Skeletal muscle satellite cell (primary cell): ENCODE data around the gene EMID1.

Experiments
- H3K27me3 ChIP-seq: 2 replicates; pipeline ENCODE4 v1.7.0; 2013; ENCODE audit warnings: low read length; ENCODE audit not compliant: control insufficient read depth, insufficient read depth
- H3K36me3 ChIP-seq: 2 replicates; pipeline ENCODE4 v1.7.0; 2013; ENCODE audit warnings: mild to moderate bottlenecking, control low read depth, low read length; ENCODE audit not compliant: insufficient read depth
- H3K4me1 ChIP-seq: 2 replicates; pipeline ENCODE4 v1.7.0; 2013; ENCODE audit warnings: low read length; ENCODE audit not compliant: control insufficient read depth, insufficient read depth
- H3K4me2 ChIP-seq: 2 replicates; pipeline ENCODE4 v1.7.0; 2013; ENCODE audit warnings: mild to moderate bottlenecking, low read length
- H3K4me3 ChIP-seq: 2 replicates; pipeline ENCODE4 v1.7.0; 2013; ENCODE audit warnings: low read length
- H3K9ac ChIP-seq: 2 replicates; pipeline ENCODE4 v1.7.0; 2013; ENCODE audit warnings: mild to moderate bottlenecking, low read depth, low read length, moderate library complexity
- H3K9me3 ChIP-seq: replicated peaks from 2 replicates; pipeline ENCODE4 v1.7.0; 2013; ENCODE audit warnings: mild to moderate bottlenecking, control low read depth, low read length

The EMID1 gene

GRCh38 chr22:29172216-29172615, 33.5 kb upstream of the EMID1 start:
- Histone ChIP-seq H3K9me3 (no peaks in the 10 kb centered on the region), H3K36me3 (no peaks in the 10 kb centered on the region), H3K4me3 (no peak overlapping the region), H3K27me3 (peaks cover 29% of the 10 kb centered on the region), H3K4me2 (no peak overlapping the region), H3K4me1 (no peaks in the 10 kb centered on the region), H3K9ac (no peak overlapping the region)

- Histone ChIP-seq H3K4me3 (no peak overlapping the region), H3K9ac (no peak overlapping the region), H3K27me3 (peaks cover 17% of the 10 kb centered on the region), H3K9me3 (no peaks in the 10 kb centered on the region), H3K36me3 (no peaks in the 10 kb centered on the region), H3K4me2 (no peak overlapping the region), H3K4me1 (no peaks in the 10 kb centered on the region)
These were observed 30.3 kb upstream of the EMID1 start for GRCh38 chr22:29175312-29175835.

- Histone ChIP-seq H3K36me3 (no peaks in the 10 kb centered on the region), H3K9ac (no peak overlapping the region), H3K9me3 (no peaks in the 10 kb centered on the region), H3K27me3 (peaks cover 21% of the 10 kb centered on the region), H3K4me2 (no peak overlapping the region), H3K4me1 (no peaks in the 10 kb centered on the region), H3K4me3 (no peak overlapping the region)
These were observed 21.5 kb upstream of the EMID1 start for GRCh38 chr22:29183971-29184848.

- no peaks in the 10 kb centered on the region for H3K9me3 ChIP-seq
- no peaks in the 10 kb centered on the region for H3K4me1 ChIP-seq
- no peak overlapping the region for H3K4me3 ChIP-seq
- no peak overlapping the region for H3K9ac ChIP-seq
- no peak overlapping the region for H3K4me2 ChIP-seq
- H3K36me3 ChIP-seq = no peaks in the 10 kb centered on the region
- peaks cover 24% of the 10 kb centered on the region for H3K27me3 ChIP-seq
These were observed 20.7 kb upstream of the EMID1 start for GRCh38 chr22:29184849-29185490.

GRCh38 chr22:29186302-29186701, 19.4 kb upstream of the EMID1 start:
- H3K4me3 ChIP-seq = no peak overlapping the region
- H3K36me3 ChIP-seq = no peaks in the 10 kb centered on the region
- H3K4me2 ChIP-seq = no peak overlapping the region

GRCh38 chr22:29187831-29188230, 17.9 kb upstream of the EMID1 start:
- no peak overlapping the region for H3K4me3 ChIP-seq
- H3K36me3 ChIP-seq = no peaks in the 10 kb centered on the region
- H3K4me1 ChIP-seq = no peaks in the 10 kb centered on the region
- no peak overlapping the region for H3K9ac ChIP-seq
- H3K4me2 ChIP-seq = no peak overlapping the region
- H3K9me3 ChIP-seq = no peaks in the 10 kb centered on the region
- peaks cover 26% of the 10 kb centered on the region for H3K27me3 ChIP-seq

More at GRCh38 chr22:29186302-29186701, 19.4 kb upstream of the EMID1 start:
- Histone ChIP-seq H3K9me3 (no peaks in the 10 kb centered on the region), H3K4me1 (no peaks in the 10 kb centered on the region), H3K27me3 (peaks cover 26% of the 10 kb centered on the region), H3K9ac (no peak overlapping the region)

- peaks cover 23% of the 10 kb centered on the region for H3K27me3 ChIP-seq
- H3K4me3 ChIP-seq = no peak overlapping the region
- no peaks in the 10 kb centered on the region for H3K4me1 ChIP-seq
- no peaks in the 10 kb centered on the region for H3K9me3 ChIP-seq
- no peak overlapping the region for H3K4me2 ChIP-seq
- no peaks in the 10 kb centered on the region for H3K36me3 ChIP-seq
- H3K9ac ChIP-seq = no peak overlapping the region
These were observed 15.6 kb upstream of the EMID1 start for GRCh38 chr22:29190051-29190450.

GRCh38 chr22:29190918-29191317, 14.8 kb upstream of the EMID1 start:
- no peak overlapping the region for H3K9ac ChIP-seq
- H3K4me3 ChIP-seq = no peak overlapping the region
- H3K4me2 ChIP-seq = no peak overlapping the region
- peaks cover 21% of the 10 kb centered on the region for H3K27me3 ChIP-seq
- no peaks in the 10 kb centered on the region for H3K36me3 ChIP-seq
- H3K9me3 ChIP-seq = no peaks in the 10 kb centered on the region
- no peaks in the 10 kb centered on the region for H3K4me1 ChIP-seq

- Histone ChIP-seq H3K4me3 (no peak overlapping the region), H3K27me3 (peaks cover 25% of the 10 kb centered on the region), H3K9me3 (no peaks in the 10 kb centered on the region), H3K9ac (no peak overlapping the region), H3K4me1 (no peaks in the 10 kb centered on the region), H3K36me3 (no peaks in the 10 kb centered on the region), H3K4me2 (no peak overlapping the region)
These were observed 12.7 kb upstream of the EMID1 start for GRCh38 chr22:29193021-29193420.

- H3K9me3 ChIP-seq = no peaks in the 10 kb centered on the region
These were observed 11.5 kb upstream of the EMID1 start for GRCh38 chr22:29194184-29194583.

GRCh38 chr22:29195118-29195963, 10.4 kb upstream of the EMID1 start:
- peaks cover 14% of the 10 kb centered on the region for H3K27me3 ChIP-seq
- H3K4me2 ChIP-seq = no peak overlapping the region
- H3K9ac ChIP-seq = no peak overlapping the region
- H3K9me3 ChIP-seq = no peaks in the 10 kb centered on the region
- no peaks in the 10 kb centered on the region for H3K4me1 ChIP-seq
- no peak overlapping the region for H3K4me3 ChIP-seq
- no peaks in the 10 kb centered on the region for H3K36me3 ChIP-seq

More at GRCh38 chr22:29194184-29194583, 11.5 kb upstream of the EMID1 start:
- Histone ChIP-seq H3K27me3 (peaks cover 19% of the 10 kb centered on the region), H3K4me1 (no peaks in the 10 kb centered on the region), H3K36me3 (no peaks in the 10 kb centered on the region), H3K9ac (no peak overlapping the region), H3K4me2 (no peak overlapping the region), H3K4me3 (no peak overlapping the region)
